ENCODE data around the gene NPR1. TPM values are rescaled to one million over a fixed set of nuclear protein-coding genes. Genes with fewer than 3 reads are reported as not detected.

The NPR1 gene
- total RNA-seq, 1 experiment from 2014 or later: not detected

GRCh38 chr1:153649137-153649862 is 29.2 kb upstream of the NPR1 start:
- ChIA-PET POLR2A (interaction anchor here (0.6 to 46.1 kb wide), 10 partner anchors 10 to 465 kb away, joined by 3 to 1272 read pairs (median 5); partner anchors contain the start of genes CHTOP, S100A1, S100A13 and S100A14), CTCF (interaction anchor here (0.7 to 1.8 kb wide), 2 partner anchors 11 to 60 kb away, joined by 3 to 4 read pairs; no protein-coding TSS in a partner anchor)
- H3K27ac Mint-ChIP-seq (ENCODE audit: low read depth, unreplicated experiment): peak overlapping the region; percentile 10
- no peaks in the 10 kb centered on the region for H3K27me3 Mint-ChIP-seq (ENCODE audit: insufficient read depth, unreplicated experiment)
- H3K9me3 Mint-ChIP-seq (ENCODE audit: unreplicated experiment): no peaks in the 10 kb centered on the region
- intact Hi-C loops (cut with micrococcal nuclease): no loop called here
- TF ChIP-seq CTCF (IDR thresholded peaks at IDR 0.05; ENCODE audit: unreplicated experiment): no peak
- no peak overlapping the region for H3K4me3 Mint-ChIP-seq (ENCODE audit: unreplicated experiment)
- peaks cover 43% of the 10 kb centered on the region for H3K36me3 Mint-ChIP-seq (ENCODE audit: insufficient read depth, unreplicated experiment)
- H3K4me1 Mint-ChIP-seq (ENCODE audit: insufficient read depth, unreplicated experiment): peaks cover 13% of the 10 kb centered on the region
- TSS peak; percentile 2 for BruUV-seq (replicated peaks)
- DNase-seq (ENCODE audit: unreplicated experiment): no peak

GRCh38 chr1:153649863-153650235 is 28.6 kb upstream of the NPR1 start:
- Mint-ChIP-seq H3K9me3 (ENCODE audit: unreplicated experiment) (no peaks in the 10 kb centered on the region), H3K4me1 (ENCODE audit: insufficient read depth, unreplicated experiment) (peaks cover 13% of the 10 kb centered on the region)
- POLR2A ChIA-PET: interaction anchor here (0.7 to 46.1 kb wide), 8 partner anchors 9 to 125 kb away, joined by 3 to 1272 read pairs (median 14); partner anchors contain the start of genes CHTOP, S100A1, S100A13 and S100A14

GRCh38 chr1:153651771-153652170 is 26.7 kb upstream of the NPR1 start:
- CTCF ChIA-PET: interaction anchor here (0.7 to 2.4 kb wide), 5 partner anchors 34 to 141 kb away, joined by 4 to 16 read pairs (median 6); no protein-coding TSS in a partner anchor
- H3K4me1 Mint-ChIP-seq (ENCODE audit: insufficient read depth, unreplicated experiment): peaks cover 8% of the 10 kb centered on the region
- TF ChIP-seq CTCF (IDR thresholded peaks at IDR 0.05; ENCODE audit: unreplicated experiment): no peak

More at GRCh38 chr1:153649863-153650235, 28.6 kb upstream of the NPR1 start:
- DNase-seq (ENCODE audit: unreplicated experiment): peak; percentile 54
- Mint-ChIP-seq H3K27ac (ENCODE audit: low read depth, unreplicated experiment) (peak overlapping the region; percentile 10), H3K27me3 (ENCODE audit: insufficient read depth, unreplicated experiment) (no peaks in the 10 kb centered on the region), H3K4me3 (ENCODE audit: unreplicated experiment) (no peak overlapping the region), H3K36me3 (ENCODE audit: insufficient read depth, unreplicated experiment) (peaks cover 38% of the 10 kb centered on the region)
- intact Hi-C loops (cut with micrococcal nuclease): no loop called here
- TF ChIP-seq CTCF (IDR thresholded peaks at IDR 0.05; ENCODE audit: unreplicated experiment): no peak
- BruUV-seq (replicated peaks): no TSS peak
- CTCF ChIA-PET: interaction anchor here (0.7 to 1.8 kb wide), 2 partner anchors 11 to 60 kb away, joined by 3 to 4 read pairs; no protein-coding TSS in a partner anchor

GRCh38 chr1:153652805-153653500 is 25.5 kb upstream of the NPR1 start:
- Mint-ChIP-seq H3K4me3 (ENCODE audit: unreplicated experiment) (peak overlapping the region; percentile 28), H3K9me3 (ENCODE audit: unreplicated experiment) (no peaks in the 10 kb centered on the region), H3K36me3 (ENCODE audit: insufficient read depth, unreplicated experiment) (peaks cover 9% of the 10 kb centered on the region), H3K27me3 (ENCODE audit: insufficient read depth, unreplicated experiment) (no peaks in the 10 kb centered on the region), H3K4me1 (ENCODE audit: insufficient read depth, unreplicated experiment) (peaks cover 8% of the 10 kb centered on the region), H3K27ac (ENCODE audit: low read depth, unreplicated experiment) (peak overlapping the region; percentile 85)
- CTCF ChIA-PET: interaction anchor here (0.6 to 2.4 kb wide), 8 partner anchors 9 to 375 kb away, joined by 3 to 16 read pairs (median 3); partner anchors contain the start of gene S100A6
- no peak for TF ChIP-seq CTCF (IDR thresholded peaks at IDR 0.05; ENCODE audit: unreplicated experiment)
- POLR2A ChIA-PET: interaction anchor here (0.6 to 46.1 kb wide), 12 partner anchors 9 to 175 kb away, joined by 3 to 1272 read pairs (median 9); partner anchors contain the start of genes CHTOP, ILF2, INTS3 and S100A1
- intact Hi-C loops (cut with micrococcal nuclease): no loop called here
- no TSS peak for BruUV-seq (replicated peaks)
- DNase-seq (ENCODE audit: unreplicated experiment): peak; percentile 56

More at GRCh38 chr1:153651771-153652170, 26.7 kb upstream of the NPR1 start:
- POLR2A ChIA-PET: interaction anchor here (0.8 to 46.1 kb wide), 10 partner anchors 9 to 339 kb away, joined by 3 to 1272 read pairs (median 9); partner anchors contain the start of genes CHTOP, ILF2, RPS27 and S100A1
- no TSS peak for BruUV-seq (replicated peaks)
- intact Hi-C loops (cut with micrococcal nuclease): no loop called here
- no peak overlapping the region for H3K4me3 Mint-ChIP-seq (ENCODE audit: unreplicated experiment)
- no peak overlapping the region for H3K27ac Mint-ChIP-seq (ENCODE audit: low read depth, unreplicated experiment)
- DNase-seq (ENCODE audit: unreplicated experiment): no peak
- H3K36me3 Mint-ChIP-seq (ENCODE audit: insufficient read depth, unreplicated experiment): peaks cover 18% of the 10 kb centered on the region
- H3K27me3 Mint-ChIP-seq (ENCODE audit: insufficient read depth, unreplicated experiment): no peaks in the 10 kb centered on the region
- no peaks in the 10 kb centered on the region for H3K9me3 Mint-ChIP-seq (ENCODE audit: unreplicated experiment)

Measured in MCF 10A (cell line).